Measurements from ENCODE around the gene ABR.

DNA sequence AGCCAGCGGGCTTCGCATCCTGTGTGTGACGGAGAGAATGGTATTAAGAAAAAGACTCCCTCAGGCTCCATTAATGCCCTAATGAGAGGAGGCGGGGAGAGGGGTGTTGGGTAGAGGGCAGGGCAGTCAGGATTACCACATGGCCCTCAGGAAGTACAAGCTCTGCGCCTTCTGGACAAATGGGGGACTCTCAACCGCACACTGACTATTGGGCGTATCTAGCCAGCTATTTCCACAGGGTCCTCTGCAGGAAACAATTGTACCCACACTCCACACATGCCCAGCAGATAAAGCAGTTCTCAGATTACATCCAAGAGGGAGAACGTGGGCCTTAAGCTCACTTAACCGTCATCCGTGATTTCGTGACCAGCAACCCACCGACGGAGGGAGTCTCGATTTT, 214.9 kb downstream of the ABR start:
- TF ChIP-seq, protein P1, sequence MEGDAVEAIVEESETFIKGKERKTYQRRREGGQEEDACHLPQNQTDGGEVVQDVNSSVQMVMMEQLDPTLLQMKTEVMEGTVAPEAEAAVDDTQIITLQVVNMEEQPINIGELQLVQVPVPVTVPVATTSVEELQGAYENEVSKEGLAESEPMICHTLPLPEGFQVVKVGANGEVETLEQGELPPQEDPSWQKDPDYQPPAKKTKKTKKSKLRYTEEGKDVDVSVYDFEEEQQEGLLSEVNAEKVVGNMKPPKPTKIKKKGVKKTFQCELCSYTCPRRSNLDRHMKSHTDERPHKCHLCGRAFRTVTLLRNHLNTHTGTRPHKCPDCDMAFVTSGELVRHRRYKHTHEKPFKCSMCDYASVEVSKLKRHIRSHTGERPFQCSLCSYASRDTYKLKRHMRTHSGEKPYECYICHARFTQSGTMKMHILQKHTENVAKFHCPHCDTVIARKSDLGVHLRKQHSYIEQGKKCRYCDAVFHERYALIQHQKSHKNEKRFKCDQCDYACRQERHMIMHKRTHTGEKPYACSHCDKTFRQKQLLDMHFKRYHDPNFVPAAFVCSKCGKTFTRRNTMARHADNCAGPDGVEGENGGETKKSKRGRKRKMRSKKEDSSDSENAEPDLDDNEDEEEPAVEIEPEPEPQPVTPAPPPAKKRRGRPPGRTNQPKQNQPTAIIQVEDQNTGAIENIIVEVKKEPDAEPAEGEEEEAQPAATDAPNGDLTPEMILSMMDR (IDR thresholded peaks at IDR 0.05) = no peak
- no peak for TF ChIP-seq POLR2A (IDR thresholded peaks at IDR 0.05)
